SH-SY5Y (cell line): ENCODE results near the gene SRPRB.

Source experiments
- GATA2 ChIP-seq: IDR thresholded peaks from 2 replicates; pipeline ENCODE4 v1.6.1; 2011; ENCODE audit warnings: mild to moderate bottlenecking, low read depth, low read length
- GATA3 ChIP-seq: IDR thresholded peaks from 2 replicates; pipeline ENCODE4 v1.6.1; 2011; ENCODE audit warnings: low read depth, mild to moderate bottlenecking, low read length, moderate library complexity

DNA sequence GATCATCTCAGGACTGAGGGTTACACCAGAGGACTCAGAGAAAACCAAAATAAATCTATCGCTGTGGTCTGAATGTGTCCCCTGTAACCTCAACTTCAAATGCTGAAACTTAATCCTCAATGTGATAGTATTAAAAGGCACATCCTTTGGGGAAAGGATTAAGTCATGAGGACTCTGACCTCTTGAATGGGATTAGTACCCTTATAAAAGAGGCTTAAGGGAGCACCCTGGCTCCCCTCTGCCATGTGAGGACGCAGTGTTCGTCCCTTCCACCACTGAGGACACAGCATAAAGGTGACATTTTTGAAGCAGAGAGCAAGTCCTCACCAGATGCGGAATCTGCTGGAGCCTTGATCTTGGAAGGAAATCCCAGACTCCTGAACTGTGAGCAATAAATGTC lies 39.5 kb downstream of the SRPRB start:
- no peak for TF ChIP-seq GATA3
- TF ChIP-seq GATA2, result no peak
